Retinal pigment epithelial cell (primary cell): ENCODE measurements around the gene SLC2A2.

Experiments
- DNase-seq: peaks from one replicate; pipeline ENCODE4 v3.0.0-alpha.2; 2010; ENCODE audit warnings: low read depth
- H3K4me3 ChIP-seq: 2 replicates; pipeline ENCODE4 v1.5.1; 2011; ENCODE audit warnings: mild to moderate bottlenecking, low read length, control low read depth, moderate library complexity
- CTCF ChIP-seq: conservative IDR thresholded peaks from 2 replicates; pipeline ENCODE4 v1.5.1; 2011; ENCODE audit warnings: low read depth, low read length, control low read depth, inconsistent platforms

Gene SLC2A2

DNA sequence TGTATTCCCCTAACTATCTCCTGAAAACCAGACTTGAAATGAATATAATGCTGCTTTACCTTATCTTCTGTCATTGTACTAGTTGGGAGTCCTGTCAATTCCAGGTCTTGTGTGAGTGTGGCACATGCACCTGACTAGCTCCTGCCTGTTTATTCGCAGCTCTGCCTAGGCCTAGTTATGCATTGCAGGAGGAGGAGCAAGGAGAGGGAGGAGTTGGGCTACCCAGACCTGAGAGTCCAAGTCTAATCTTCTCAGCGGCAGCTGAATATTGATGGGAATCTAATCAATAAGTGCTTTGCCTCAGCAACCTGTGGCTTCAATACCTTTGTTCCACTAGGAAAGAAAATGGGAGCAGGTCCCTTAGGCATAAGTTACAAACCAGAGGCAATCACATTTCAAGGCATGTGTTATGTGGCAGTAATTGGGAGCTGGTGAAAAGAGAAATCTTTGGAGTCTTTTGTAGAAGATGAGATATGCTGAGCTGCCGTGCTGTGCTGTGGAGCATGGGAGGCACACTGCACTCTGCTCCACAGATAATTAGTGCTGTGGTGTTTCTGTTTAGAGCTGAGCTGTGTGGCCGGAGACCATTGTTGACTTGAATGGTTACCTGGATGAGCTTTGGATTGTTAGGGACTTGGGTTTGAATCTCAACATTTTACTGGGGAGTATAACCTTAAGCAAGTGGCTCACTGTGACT lies at the start of gene SLC2A2:
Gene SLC2A2, minus strand, starts transcription at position 124 of the 697 bp plus-strand sequence. Its CDS starts 50 bp downstream, at position 74.
- TF ChIP-seq CTCF: no peak
- no peak for DNase-seq
- no peak within 1 kb of the TSS for H3K4me3 ChIP-seq

DNA sequence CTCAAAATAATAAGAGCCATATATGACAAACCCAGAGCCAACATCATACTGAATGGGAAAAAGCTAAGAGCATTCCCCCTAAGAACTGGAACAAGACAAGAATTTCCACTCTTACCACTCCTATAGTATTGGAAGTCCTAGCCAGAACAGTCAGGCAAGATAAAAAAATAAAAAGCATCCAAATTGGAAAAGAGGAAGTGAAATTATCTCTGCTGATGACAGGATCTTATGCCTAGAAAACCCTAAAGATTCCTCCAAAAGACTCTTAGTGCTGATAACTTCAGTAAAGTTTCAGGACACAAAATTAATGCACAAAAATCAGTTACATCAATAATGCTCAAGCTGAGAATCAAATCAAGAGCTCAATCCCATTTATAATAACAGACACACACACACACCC lies 45.9 kb upstream of the SLC2A2 start:
- DNase-seq: no peak
- no peak for TF ChIP-seq CTCF
- no peak overlapping the region for H3K4me3 ChIP-seq

DNA sequence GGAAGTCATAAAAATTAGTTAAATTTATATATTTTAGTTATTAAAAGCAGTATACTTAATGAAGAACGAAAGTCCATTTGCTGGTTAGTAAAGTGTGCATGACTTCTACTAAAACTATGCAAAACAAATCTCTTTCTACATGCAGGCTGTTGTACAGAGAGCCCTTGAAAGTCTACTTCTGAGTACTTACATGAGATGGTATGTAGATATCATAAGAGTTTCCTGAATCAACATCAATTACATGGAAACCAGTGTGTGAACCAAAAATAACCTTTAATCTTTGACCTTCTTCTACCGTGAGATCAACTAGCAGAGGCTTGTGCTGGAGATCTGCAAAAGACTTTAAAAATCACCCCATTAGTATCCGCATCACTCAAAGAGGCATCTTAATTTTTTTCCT lies 42.1 kb upstream of the SLC2A2 start:
- H3K4me3 ChIP-seq: no peak overlapping the region
- TF ChIP-seq CTCF: no peak
- DNase-seq: no peak

DNA sequence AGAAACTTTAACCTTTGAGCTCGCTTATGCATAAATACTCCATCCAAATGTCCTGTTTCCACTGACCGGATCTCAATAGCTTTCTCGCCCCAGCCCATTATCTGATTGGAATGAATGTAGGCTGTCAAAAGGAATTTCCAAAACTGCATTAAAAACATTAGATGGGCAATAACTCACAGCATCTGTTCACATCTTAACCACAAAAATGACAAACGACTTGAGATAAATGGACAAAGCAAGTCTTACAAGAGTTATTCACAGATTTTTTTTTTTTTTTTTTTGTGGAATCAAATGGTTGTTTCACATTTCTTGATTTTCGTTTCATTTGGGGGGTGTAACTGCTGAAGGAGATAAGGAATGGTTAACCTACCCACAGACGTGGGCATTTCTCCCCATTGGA lies 39.7 kb upstream of the SLC2A2 start:
- TF ChIP-seq CTCF: no peak
- no peak for DNase-seq
- no peak overlapping the region for H3K4me3 ChIP-seq

DNA sequence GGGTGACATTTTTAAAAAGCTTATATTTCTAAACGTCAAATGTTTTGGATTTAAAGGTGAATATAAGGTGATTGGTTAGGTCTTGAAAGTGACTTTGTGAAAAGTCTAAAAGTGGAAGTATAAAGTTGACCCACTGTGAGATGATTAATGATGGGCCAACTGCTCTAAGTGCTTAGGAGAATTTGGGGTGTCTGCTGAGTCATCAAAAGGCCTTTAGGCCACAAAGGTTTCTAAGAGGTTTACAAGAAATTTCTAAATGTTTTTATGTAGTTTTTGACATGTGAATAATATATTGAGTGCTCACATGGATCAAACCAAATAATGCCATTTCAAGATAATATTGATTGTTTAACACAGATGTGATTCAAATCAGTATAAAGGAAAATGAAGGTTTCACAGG lies 39.2 kb upstream of the SLC2A2 start:
- no peak overlapping the region for H3K4me3 ChIP-seq
- no peak for TF ChIP-seq CTCF
- no peak for DNase-seq

DNA sequence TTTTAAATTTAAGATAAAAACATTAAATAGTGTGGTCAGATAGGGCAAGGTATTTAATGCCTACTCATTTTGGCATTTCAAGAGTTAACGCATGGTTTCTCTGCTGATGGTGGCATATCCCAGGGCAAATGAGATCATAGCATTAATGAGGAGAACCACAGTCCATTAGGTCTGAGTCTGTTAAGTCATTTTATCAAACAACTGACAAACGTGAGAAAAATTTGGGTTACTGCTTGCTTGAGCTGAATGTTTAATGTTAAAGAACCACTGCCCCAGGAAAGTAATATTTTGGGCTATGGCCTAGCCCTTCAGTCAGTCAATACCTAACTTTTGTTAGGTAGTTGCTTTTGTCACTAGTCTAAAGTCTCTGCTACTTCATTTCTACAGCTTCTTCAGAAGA lies 37.9 kb upstream of the SLC2A2 start:
- TF ChIP-seq CTCF: no peak
- DNase-seq: no peak
- no peak overlapping the region for H3K4me3 ChIP-seq

- TF ChIP-seq CTCF: no peak
- DNase-seq: no peak
Measured at GRCh38 chr3:171061749-171062148, 35.2 kb upstream of the SLC2A2 start.

More at GRCh38 chr3:171061749-171062148, 35.2 kb upstream of the SLC2A2 start:
- no peak overlapping the region for H3K4me3 ChIP-seq
